GM18873 (cell line): Measurements from ENCODE around the gene CNTN4.

Source experiments
- ATAC-seq: cut with Tn5 transposase; IDR thresholded peaks from one replicate; pipeline ENCODE4 v1.9.1; 2021; ENCODE audit warnings: mild to moderate bottlenecking, moderate library complexity, moderate number of reproducible peaks; ENCODE audit not compliant: unreplicated experiment, low FRiP score

Gene CNTN4

DNA sequence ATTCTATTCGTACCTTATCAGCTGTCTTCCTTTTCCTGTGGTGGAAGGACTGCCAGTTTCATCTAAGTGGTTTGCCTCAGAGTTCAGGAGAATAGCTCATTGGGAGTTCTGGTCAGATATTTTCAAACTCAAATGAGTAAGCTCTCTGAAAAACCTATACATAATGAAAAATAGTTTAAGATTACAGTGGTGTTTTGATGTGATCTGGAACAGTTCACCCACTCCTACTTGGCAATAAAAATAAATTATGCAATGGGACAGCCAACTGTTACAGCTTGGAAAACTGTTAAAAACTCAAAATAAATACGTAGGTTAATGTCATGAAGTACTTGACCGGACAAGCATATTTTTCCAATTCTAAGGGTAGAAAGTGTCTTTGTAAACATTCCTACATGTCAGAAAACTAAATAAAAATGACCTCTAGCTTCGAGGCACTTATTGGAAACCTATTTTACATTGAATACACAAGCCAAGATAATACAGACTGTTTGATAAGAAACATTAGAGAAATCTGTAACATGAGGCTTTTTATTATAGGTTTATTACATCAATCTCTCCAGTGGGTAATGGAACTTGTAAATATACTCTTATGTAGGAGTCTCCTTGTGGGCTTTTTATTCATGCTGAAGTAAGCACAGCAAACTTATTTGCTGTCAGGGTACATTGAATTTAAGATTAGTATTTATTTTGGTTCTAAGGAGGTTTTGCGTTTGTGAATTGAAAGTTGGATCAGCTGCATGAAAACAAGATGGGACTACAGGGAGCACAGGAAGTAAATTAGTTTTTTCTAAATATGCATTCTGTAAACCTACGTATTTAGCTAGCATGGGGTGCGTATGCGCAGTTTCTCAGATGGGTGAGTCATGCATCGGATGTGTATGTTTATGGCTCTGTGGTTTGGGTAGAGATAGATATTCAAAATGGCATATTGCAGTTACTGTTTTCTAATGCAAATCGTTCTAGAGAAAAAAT lies 558.4 kb downstream of the CNTN4 start:
- ATAC-seq, result no peak

DNA sequence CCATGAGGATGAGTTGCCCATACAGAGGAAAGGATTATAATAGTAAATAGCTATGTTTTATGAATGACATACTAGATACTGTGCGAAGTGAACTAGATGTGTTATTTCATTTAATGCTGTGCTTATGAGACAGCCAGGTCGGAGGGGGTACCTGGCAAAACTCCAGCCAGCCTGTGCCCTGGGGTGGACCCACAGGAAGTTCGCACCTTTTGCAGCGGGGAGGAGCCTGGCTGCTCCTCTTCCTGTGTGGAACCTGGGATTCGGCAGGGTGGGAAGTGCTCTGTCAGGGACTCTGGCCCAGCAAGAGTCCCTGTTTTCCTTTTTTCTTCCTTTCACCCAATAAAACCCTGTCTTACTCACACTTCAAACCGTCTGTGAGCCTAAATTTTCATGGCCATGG lies 559.3 kb downstream of the CNTN4 start:
- no peak for ATAC-seq

DNA sequence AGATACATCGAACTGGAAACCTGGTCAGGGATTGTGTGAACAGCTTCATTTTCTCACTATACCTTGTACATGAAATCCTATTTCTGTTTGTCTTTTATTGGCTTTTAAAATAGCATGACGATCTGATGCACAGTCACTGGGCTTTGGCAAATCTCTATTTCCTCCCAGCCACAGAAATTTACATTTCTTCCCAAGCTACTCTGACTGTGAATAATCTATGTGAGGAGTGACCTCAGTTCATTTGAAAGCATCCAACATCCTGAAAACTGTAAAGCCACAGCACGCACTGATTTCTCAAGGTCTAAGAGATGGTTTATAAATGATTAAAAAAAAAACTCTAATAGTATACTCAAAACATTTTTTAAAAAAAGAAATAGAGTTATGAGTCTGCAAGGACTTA lies 561.2 kb downstream of the CNTN4 start:
- ATAC-seq, result no peak

DNA sequence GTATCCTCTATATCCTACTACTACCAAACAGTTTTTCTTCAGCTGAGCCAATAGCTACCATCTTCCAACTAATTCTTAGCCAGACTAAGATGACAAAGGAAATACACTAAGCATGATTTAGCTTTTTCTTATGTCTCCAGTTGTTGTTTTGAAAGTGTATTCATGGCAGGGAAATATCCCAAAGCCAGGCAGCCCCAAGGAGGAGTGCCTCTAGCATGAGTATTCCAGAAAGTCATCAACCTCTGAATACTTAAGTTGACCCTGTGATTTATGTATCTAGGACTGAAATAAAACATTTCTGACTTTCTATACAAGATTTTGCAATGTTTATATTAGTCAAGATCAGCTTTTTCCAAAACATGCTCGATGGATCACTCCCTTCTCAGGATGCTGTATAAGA lies 562.4 kb downstream of the CNTN4 start:
- no peak for ATAC-seq

DNA sequence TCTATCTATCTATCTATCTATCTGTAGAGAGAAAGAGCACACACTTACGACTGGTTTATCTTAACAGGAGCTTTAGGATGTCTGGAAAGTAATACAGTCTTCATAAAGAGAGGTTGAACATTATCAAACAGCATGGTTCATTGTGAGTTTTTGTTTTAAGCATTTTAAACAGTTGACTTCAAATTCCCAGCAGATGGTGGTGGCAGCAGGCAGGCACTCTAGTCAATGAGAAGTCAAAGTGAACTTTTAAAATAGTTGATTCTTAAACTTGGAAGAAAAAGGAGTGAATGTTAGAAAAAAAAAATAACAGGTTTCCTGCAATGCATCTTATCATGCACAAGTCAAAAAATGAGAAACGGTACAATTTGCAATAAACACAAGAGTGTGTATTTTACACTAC lies 578.8 kb downstream of the CNTN4 start:
- ATAC-seq, result no peak

DNA sequence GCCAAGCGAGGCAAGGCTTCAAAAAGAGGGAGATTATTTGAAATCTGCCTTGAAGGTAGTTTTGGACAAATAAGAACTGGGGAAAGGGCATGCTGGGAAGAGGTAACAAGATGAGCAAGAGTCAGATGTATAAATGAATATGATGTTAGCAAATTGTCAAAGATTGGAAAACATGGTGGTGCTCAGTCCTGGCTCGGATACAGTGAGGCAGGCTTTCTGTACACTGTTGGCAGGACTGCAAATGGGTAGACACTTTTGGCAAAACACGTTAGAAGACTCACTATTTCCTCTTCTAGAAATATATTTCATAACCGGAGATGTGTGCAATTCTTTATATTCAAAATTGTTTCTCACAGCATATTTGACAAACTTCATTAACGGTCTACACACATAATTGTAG lies 581.6 kb downstream of the CNTN4 start:
- no peak for ATAC-seq

DNA sequence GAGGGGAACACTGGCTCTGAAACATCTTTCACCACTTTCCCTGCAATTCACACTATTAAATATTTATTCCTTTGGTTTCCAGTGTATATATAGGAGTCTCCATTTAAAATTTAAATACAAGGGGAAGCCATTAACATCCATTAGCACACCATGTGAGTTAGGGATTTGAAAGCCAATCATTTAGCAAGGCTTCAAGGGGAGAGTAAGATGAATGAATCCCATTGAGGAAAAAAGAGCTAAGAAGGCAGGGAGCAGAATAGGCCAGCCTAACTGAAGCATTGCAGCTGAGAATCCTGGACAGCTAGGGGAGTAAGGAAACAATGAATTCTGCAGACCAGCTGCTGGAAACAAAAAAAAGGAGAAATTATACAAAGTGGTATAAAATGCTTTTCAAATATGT lies 585.4 kb downstream of the CNTN4 start:
- no peak for ATAC-seq

DNA sequence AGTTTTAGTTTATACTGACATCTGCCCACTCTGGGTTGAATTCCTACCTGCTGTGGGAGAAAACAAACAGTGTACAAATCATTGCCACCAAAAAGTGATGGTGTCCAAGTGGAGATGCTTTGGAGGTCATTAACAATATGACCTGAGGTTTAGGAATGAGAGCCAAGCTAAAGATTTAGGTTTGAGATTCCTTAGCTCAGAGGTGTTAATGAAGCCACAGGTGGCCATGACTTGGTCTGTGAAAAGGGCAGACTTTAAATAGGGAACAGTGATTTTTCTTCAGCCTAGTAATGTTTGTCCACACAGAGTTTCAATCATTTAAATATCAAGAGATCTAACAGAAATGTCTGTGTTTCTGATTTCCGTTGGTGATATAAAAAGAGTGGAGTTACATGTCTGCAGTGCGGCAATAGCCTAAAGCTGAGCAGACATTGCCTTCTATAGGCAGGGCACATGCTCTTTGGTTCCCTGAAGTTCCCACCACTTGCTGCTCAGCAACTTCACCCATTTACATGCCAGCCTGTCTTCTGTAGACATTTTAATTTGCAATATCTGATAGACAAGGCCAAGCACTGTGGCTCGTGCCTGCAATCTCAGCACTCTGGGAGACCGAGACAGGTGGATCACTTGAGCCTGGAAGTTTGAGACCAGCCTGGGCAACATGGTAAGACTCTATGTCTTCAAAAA lies 588.3 kb downstream of the CNTN4 start:
- ATAC-seq, result no peak

DNA sequence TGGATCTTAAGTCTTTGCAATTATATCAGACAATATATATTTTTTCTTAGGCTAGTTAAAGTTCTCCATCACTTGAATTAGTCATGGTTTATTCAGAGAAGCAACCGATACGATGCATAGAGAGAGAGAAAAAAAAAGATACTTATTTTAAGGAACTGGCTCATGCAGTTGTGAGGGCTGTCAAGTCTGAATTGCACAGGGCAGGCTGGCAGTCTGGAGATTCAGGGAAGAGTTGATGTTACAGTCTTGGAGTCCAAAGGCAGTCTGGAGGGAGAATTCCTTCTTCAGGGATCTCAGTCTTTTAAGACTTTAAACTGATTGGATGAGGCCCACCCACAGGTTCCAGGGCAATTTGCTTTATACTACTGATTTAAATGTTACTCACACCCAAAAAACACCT lies 598.9 kb downstream of the CNTN4 start:
- ATAC-seq, result no peak

DNA sequence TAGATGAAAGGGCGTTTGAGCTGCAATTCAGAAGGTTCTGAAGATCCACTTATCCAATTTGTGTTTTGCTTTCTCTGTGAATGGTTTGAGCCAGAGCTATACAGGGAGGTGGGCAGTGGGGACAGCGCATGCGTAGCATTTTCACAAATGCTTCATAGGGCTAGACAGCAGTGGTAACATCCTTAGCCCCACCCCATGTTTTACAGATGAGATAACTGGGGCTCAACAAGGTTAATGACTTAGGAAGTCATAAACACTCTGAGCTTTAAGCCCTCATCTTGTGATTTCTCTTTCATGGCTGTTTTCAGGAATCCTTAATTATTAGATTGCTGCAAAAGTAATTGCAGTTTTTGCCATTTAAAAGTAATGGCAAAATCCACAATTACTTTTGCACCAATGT lies 602.8 kb downstream of the CNTN4 start:
- ATAC-seq, result no peak

DNA sequence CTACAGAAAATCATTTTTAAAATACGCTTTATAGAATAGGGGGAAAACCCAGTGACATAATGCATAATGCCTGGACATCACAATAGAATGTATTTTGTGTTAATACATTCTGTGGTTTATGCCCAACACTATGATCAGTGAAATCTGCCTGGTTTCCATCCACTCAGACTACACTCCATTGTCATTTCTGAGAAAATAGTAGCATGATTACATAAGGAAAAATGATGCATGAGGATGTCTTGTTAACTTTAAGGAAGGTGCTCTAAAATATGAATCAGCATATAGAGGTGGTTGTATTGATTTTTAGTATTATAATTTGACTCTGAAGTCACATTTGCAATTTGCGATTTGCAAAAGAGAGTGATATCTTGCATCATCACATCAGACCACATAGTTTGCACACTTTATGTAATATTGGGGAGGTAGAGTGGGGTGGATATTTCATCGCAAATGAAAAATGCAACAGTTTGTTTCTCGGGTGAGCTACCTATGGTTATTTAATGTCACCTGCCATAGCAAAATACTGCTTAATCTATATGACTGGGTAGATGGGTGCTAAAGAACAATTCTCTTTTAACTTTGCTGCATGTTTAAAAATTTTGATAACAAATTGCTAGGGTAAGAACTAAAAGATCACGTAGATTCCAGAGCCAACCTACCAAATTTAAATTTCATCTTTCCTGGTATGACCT lies 607.6 kb downstream of the CNTN4 start:
- ATAC-seq, result no peak

DNA sequence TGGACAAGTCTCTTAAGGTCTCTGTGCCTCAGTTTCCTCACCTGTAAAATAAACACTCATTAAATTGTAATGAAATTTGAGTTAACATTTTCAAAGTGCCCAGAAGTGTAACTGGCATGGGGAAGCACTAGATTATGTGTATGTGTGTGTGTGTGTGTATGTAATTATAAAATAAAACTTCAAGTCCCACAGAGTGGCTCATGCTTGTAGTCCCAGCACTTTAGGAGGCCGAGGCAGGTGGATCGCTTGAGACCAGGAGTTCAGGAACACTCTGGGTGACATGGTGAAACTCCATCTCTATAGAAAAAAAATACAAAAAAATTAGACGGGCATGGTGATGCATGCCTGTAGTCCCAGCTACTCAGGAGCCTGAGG lies 608.2 kb downstream of the CNTN4 start:
- ATAC-seq, result no peak

DNA sequence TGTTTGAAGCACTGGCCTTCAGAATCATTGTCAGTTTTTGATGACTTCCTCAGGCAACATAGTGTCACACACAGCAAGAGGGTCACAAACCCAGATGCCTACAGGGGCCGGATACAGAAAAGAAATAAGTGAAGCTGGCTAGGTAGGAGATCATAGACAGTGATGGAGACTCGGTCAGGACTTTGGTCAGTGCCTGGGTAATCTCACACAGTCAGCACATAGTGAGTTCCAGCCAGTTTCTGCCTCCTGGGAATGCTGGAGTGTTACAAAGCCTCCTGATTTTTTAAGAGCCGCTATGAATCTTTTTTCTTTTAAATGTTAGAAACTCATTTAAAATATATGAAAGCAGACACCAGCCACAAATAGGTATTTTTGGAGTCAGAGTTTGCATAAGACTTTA lies 612.4 kb downstream of the CNTN4 start:
- ATAC-seq, result no peak

DNA sequence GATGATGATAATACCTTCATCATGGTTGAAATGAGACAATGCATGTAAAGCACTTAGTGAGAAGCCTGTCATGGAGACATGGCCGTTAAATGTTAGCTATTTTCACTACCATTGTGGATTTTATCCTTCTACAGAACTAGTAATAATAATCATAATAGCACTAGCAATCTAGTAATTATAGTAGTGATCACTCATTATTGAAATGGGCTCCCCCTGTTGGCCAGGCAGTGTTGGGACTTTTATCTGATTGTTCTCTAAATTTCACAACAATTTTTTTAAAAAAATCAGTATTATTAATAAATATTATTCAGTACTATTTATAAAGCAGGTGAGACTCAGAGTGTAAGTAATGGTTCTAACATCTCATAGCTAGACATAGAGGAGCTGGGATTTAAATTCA lies 615.3 kb downstream of the CNTN4 start:
- ATAC-seq, result no peak

DNA sequence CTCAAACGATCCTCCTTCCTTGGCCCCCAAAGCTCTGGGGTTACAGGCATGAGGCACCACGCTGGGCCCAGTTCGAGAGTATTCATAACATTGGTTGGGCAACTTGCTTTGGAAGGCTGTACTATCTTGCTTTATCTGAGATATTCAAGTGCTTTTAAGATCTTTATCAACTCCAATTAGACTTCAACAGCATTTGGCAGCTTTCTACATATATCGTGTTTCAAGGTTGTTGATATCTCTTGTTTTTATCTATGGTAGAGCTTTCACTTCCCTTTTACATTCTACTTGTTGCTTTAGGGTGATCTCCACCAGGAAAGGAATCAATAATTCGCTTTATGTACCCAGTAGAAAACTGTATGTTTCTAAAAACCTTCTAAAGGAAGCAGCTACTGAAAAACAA lies 616.2 kb downstream of the CNTN4 start:
- ATAC-seq, result no peak

DNA sequence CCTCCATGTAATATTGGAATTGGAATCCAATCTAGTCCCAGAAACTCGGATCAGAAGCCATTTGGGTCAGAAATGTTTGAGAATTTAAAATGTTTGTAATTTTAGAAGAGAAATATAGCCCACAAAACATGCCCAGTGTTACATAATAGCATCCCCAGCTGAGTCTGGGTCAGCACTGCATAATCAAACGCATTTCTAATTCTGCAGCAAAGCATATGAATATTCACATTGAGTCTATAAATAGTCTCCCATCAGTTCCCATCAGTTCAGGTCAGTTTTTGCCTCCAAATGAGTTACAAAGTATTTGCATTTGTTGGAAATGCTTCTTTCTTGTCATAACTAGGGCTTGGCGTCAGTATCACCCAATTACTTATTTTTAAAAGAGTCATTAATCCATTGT lies 628.4 kb downstream of the CNTN4 start:
- ATAC-seq, result no peak

DNA sequence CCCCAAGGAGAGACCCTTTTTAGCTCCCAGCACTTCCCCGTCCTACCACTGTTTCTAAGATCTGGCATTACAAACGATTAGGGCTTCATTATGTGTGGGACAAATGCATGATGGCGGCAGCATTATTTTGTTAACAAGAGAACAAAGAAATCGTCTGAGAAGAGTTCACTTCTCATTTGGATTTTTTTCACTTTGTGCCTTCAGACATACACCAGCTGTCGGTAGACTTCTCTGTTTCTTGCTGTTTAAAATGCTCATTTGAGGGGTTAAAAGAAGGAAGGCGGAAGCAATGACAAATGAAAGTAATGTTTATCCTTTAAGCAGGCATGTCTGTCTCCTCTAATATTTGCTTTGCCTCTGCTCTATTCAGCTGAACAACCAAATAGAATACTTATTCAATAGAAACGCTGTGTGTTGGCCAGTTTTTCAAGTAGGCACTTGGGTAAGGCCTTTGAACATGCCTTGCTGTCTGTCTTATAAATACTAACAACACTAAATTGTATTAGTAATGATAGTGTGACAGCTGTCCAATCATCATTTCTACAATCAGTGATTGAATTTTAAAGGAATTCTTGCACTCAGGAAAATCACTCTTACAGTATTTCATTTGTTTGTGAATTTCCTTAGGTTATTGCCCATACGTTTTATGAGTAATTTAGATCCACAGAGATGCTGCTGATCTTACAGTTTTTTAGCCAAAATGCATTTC lies 629.1 kb downstream of the CNTN4 start:
- no peak for ATAC-seq

DNA sequence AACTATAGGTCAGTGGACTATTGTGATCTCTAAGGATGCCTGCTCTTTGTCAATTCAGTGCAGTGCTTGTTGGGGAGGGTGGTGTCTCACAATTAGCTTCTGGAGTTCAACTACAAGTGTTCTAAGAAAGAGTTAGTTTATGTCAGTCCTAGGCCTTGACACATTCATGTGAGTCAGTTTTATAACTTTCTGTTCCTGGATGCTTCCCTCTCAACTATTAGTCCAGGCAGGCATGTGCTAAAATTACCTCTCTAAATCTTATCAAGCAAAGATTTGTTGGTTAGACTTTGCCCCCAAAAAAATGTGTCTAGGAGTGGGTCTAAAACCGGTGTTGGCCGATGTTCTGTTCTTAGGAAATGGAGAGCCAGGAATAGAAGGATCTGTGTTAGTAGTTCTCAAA lies 633.2 kb downstream of the CNTN4 start:
- no peak for ATAC-seq

DNA sequence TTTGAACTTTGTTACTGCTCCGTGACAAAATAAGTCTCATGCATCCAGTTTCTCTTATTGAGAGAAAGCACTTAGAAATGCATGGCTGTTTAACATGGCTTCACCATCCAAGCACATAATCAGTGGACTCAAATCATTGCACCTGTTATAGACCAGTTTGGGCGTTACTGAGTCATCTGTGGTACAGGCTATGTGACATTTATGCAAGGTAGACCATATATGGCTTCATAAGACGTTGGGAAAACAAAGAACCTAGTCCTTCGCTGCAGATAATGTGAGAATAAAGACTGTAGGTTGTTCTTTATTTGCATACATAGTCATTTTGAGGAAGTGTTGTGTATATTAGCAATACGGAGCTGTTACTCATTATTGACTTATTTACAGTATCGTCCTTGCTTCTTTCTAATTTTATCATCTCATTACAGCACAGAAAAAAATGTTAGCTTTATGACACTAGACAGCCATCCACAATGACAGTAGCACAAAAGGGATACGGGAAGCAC lies 636.8 kb downstream of the CNTN4 start:
- no peak for ATAC-seq

DNA sequence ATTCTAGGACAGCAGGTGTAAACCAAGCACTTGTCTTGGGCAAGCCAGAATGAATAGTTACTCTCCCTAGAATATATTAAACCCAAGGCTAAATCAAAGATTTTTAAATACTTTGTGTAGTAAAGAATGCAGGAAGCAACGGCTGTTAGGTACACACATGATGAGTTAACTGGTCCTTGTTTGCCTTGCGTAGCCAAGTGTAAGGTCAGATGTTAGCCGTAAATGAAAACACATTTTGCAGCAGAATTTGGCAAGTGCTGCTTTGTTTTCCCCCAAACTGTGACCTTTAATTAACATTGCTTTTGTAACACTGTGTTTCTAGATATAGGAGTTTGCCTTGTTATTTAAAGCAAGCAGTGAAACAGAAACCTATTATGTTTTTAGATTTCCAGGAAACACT lies 642.9 kb downstream of the CNTN4 start:
- no peak for ATAC-seq
